Measurements from ENCODE around the gene ZKSCAN2. TPM values are rescaled to one million over a fixed set of nuclear protein-coding genes. Genes with fewer than 3 reads are reported as not detected.

ZKSCAN2 gene
- total RNA-seq: 1 to 10 TPM; 3.9 to 5.0 (median 4.6) TPM

- no peaks in the 10 kb centered on the region for H3K27me3 ChIP-seq
- intact Hi-C loops (cut with DNase I; ENCODE audit: low total_unique reads): no loop called here
- DNase-seq (ENCODE audit: low spot score in 2 of 2): peak; percentile 86 to 91
- H3K9me3 ChIP-seq: no peaks in the 10 kb centered on the region
- peak within 1 kb of the TSS; percentile 76 to 94 (median 79) for H3K4me3 ChIP-seq
- peak within 1 kb of the TSS; percentile 97 to 98 for H3K27ac ChIP-seq
- TF ChIP-seq POLR2A (IDR thresholded peaks at IDR 0.05) (peak; percentile 71), POLR2AphosphoS5 (IDR thresholded peaks at IDR 0.05) (peak; percentile 65 to 89 (median 71))
- TF ChIP-seq, protein P1, sequence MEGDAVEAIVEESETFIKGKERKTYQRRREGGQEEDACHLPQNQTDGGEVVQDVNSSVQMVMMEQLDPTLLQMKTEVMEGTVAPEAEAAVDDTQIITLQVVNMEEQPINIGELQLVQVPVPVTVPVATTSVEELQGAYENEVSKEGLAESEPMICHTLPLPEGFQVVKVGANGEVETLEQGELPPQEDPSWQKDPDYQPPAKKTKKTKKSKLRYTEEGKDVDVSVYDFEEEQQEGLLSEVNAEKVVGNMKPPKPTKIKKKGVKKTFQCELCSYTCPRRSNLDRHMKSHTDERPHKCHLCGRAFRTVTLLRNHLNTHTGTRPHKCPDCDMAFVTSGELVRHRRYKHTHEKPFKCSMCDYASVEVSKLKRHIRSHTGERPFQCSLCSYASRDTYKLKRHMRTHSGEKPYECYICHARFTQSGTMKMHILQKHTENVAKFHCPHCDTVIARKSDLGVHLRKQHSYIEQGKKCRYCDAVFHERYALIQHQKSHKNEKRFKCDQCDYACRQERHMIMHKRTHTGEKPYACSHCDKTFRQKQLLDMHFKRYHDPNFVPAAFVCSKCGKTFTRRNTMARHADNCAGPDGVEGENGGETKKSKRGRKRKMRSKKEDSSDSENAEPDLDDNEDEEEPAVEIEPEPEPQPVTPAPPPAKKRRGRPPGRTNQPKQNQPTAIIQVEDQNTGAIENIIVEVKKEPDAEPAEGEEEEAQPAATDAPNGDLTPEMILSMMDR (IDR thresholded peaks at IDR 0.05): no peak
- H3K4me1 ChIP-seq: peaks cover 0 to 14% of the 10 kb centered on the region in 2 donors
- H3K36me3 ChIP-seq: no peaks in the 10 kb centered on the region
Measured at GRCh38 chr16:25257470-25257955, at the start of gene ZKSCAN2. ZKSCAN2 (minus strand) TSS chr16:25257845; CDS start chr16:25257127, 718 bp downstream.

DNA sequence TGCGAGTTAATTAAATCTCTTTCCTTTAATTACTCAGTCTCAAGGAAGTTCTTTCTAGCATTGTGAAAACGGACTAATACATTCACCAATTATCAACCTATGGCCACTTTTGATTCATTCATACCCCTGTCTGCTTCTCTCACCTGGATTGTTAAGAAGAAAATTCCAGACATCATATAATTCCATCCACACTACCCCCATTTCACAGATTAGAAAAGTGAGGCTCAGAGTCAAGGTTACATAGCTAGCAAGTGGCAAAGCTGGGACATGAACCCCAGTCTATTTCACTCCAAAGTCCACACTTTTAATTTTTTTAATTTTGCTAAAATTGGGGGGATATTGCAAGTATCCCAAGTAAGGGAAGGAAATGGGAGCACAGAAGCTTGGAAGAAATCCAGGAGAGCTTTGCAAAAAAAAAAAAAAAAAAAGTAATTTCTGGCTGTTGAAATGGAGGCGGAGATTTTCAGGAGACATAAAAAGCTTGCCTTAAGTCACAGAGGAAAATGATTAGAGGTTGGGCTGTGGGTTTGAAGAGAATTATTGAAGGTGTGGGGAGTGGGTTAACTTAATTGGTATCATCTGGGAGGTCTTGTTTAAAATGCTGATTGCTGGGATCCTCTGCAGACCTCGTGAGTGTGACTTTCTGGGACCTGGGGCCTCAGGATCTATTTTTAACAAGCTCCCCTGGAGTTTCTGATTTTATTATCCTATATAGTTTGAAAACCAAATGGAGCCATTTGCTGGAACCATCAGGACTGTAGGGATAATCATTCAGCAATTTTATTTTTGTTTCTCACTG, 42.3 kb upstream of the ZKSCAN2 start:
- no peak overlapping the region for H3K4me3 ChIP-seq
- TF ChIP-seq POLR2AphosphoS5 (IDR thresholded peaks at IDR 0.05) (no peak), POLR2A (IDR thresholded peaks at IDR 0.05) (no peak)
- TF ChIP-seq, protein P1 (IDR thresholded peaks at IDR 0.05): no peak
- no peak for DNase-seq (ENCODE audit: low spot score in 2 of 2)
- H3K4me1 ChIP-seq: no peaks in the 10 kb centered on the region
- H3K36me3 ChIP-seq: no peaks in the 10 kb centered on the region
- no peaks in the 10 kb centered on the region for H3K9me3 ChIP-seq
- no peak overlapping the region for H3K27ac ChIP-seq
- intact Hi-C loops (cut with DNase I; ENCODE audit: low total_unique reads): no loop called here
- H3K27me3 ChIP-seq: no peaks in the 10 kb centered on the region

GRCh38 chr16:25298165-25298872, 40.7 kb upstream of the ZKSCAN2 start:
- no peak overlapping the region for H3K4me3 ChIP-seq
- no peaks in the 10 kb centered on the region for H3K36me3 ChIP-seq
- DNase-seq (ENCODE audit: low spot score in 2 of 2): no peak
- H3K27me3 ChIP-seq: no peaks in the 10 kb centered on the region
- intact Hi-C loops (cut with DNase I; ENCODE audit: low total_unique reads): no loop called here
- H3K9me3 ChIP-seq: no peaks in the 10 kb centered on the region
- no peaks in the 10 kb centered on the region for H3K4me1 ChIP-seq
- H3K27ac ChIP-seq: no peak overlapping the region
- TF ChIP-seq, protein P1 (IDR thresholded peaks at IDR 0.05): no peak
- no peak for TF ChIP-seq POLR2A (IDR thresholded peaks at IDR 0.05)
- no peak for TF ChIP-seq POLR2AphosphoS5 (IDR thresholded peaks at IDR 0.05)

GRCh38 chr16:25297151-25297787, 39.6 kb upstream of the ZKSCAN2 start:
- intact Hi-C loops (cut with DNase I; ENCODE audit: low total_unique reads): no loop called here
- H3K36me3 ChIP-seq: no peaks in the 10 kb centered on the region
- no peaks in the 10 kb centered on the region for H3K27me3 ChIP-seq
- TF ChIP-seq POLR2A (IDR thresholded peaks at IDR 0.05): no peak
- TF ChIP-seq, protein P1 (IDR thresholded peaks at IDR 0.05): no peak
- no peak for TF ChIP-seq POLR2AphosphoS5 (IDR thresholded peaks at IDR 0.05)
- H3K9me3 ChIP-seq: no peaks in the 10 kb centered on the region
- no peak overlapping the region for H3K4me3 ChIP-seq
- DNase-seq (ENCODE audit: low spot score in 2 of 2): no peak
- H3K27ac ChIP-seq: no peak overlapping the region
- no peaks in the 10 kb centered on the region for H3K4me1 ChIP-seq

Measured in breast epithelium (tissue), 4 donors.